OCI-LY3 (cell line): ENCODE measurements around the gene MCCC2.
"Not testable (repeated sequence)": the region's sequence is repeated elsewhere in the genome, so short reads cannot be mapped to it uniquely, and the experiment has no call there.

ENCODE experiments used
- H2AFZ ChIP-seq: fragments of 200-600, 300-600 bp; shearing (Covaris generic); 2 replicates; pipeline ENCODE4 v1.6.0; 2014; ENCODE audit warnings: antibody characterized with exemption, low read depth, low read length
- H3K27ac ChIP-seq: fragments of 200-600, 300-600 bp; sonication (generic); 2 replicates; pipeline ENCODE4 v1.5.1; 2014; ENCODE audit warnings: mild to moderate bottlenecking, low read length, moderate library complexity, mixed read lengths
- H3K27me3 ChIP-seq: fragments of 200-600, 300-600 bp; sonication (generic); 2 replicates; pipeline ENCODE4 v1.6.1; 2014; ENCODE audit warnings: low read depth, low read length, mixed read lengths
- H3K36me3 ChIP-seq: fragments of 200-600, 300-600 bp; sonication (generic); replicated peaks from 2 replicates; pipeline ENCODE3; 2014; ENCODE audit warnings: low read depth, low read length, mixed read lengths
- H3K4me1 ChIP-seq: fragments of 300-600, 200-600 bp; sonication (generic); 2 replicates; pipeline ENCODE4 v1.6.1; 2014; ENCODE audit warnings: low read length, mixed read lengths
- H3K4me2 ChIP-seq: fragments of 200-600, 300-600 bp; sonication (generic); 2 replicates; pipeline ENCODE4 v1.6.1; 2014; ENCODE audit warnings: low read length, mixed read lengths
- H3K4me3 ChIP-seq: fragments of 300-600, 200-600 bp; sonication (generic); 2 replicates; pipeline ENCODE4 v1.5.1; 2014; ENCODE audit warnings: antibody characterized with exemption, mild to moderate bottlenecking, low read length, moderate library complexity
- H3K79me2 ChIP-seq: fragments of 300-600, 200-600 bp; shearing (Covaris generic); 2 replicates; pipeline ENCODE4 v1.6.1; 2014; ENCODE audit warnings: mild to moderate bottlenecking, low read length, mixed read lengths
- H3K9ac ChIP-seq: fragments of 300-600, 200-600 bp; shearing (Covaris generic); 2 replicates; pipeline ENCODE4 v1.6.0; 2014; ENCODE audit warnings: mild to moderate bottlenecking, low read length, moderate library complexity
- H3K9me3 ChIP-seq: fragments of 200-600, 300-600 bp; shearing (Covaris generic); 2 replicates; pipeline ENCODE4 v1.6.1; 2014; ENCODE audit warnings: low read length, mixed read lengths; ENCODE audit not compliant: insufficient read depth
- H4K20me1 ChIP-seq: fragments of 200-600, 300-600 bp; sonication (generic); 2 replicates; pipeline ENCODE4 v1.6.1; 2016; ENCODE audit warnings: low read length, mixed read lengths; ENCODE audit not compliant: insufficient read depth
- CTCF ChIP-seq: fragments of 200-600, 300-600 bp; sonication (generic); IDR thresholded peaks from 2 replicates; pipeline ENCODE4 v1.5.1; 2014; ENCODE audit warnings: antibody characterized with exemption, low read length, low read depth
- EZH2phosphoT487 ChIP-seq: fragments of 200-600 bp; shearing (Covaris generic); IDR thresholded peaks from 2 replicates; pipeline ENCODE4 v1.6.1; 2018; ENCODE audit warnings: antibody characterized with exemption, mixed run types, low read depth

MCCC2 gene

GRCh38 chr5:71586941-71587765 lies at the start of gene MCCC2:
Gene MCCC2, plus strand, starts transcription at chr5:71587340. Its CDS starts 86 bp downstream, at chr5:71587426.
- TF ChIP-seq CTCF: no peak
- no peak for TF ChIP-seq EZH2phosphoT487

GRCh38 chr5:71537687-71538086 lies 49.5 kb upstream of the MCCC2 start:
- H3K4me3 ChIP-seq: no peak overlapping the region
- H3K27me3 ChIP-seq: no peaks in the 10 kb centered on the region
- peaks cover 19% of the 10 kb centered on the region for H3K36me3 ChIP-seq
- no peak overlapping the region for H2AFZ ChIP-seq
- no peaks in the 10 kb centered on the region for H3K79me2 ChIP-seq
- H3K4me1 ChIP-seq: peaks cover 18% of the 10 kb centered on the region
- no peaks in the 10 kb centered on the region for H4K20me1 ChIP-seq
- no peak for TF ChIP-seq CTCF
- no peak for TF ChIP-seq EZH2phosphoT487
- no peaks in the 10 kb centered on the region for H3K9me3 ChIP-seq
- no peak overlapping the region for H3K4me2 ChIP-seq
- H3K9ac ChIP-seq: no peak overlapping the region
- no peak overlapping the region for H3K27ac ChIP-seq

More at GRCh38 chr5:71586941-71587765, at the start of gene MCCC2:
- H2AFZ ChIP-seq: 0 out of 2 replicates have a peak within 1 kb of the TSS, but pooled peaks have one; percentile 55
- peak within 1 kb of the TSS; percentile 77 for H3K27ac ChIP-seq
- H3K36me3 ChIP-seq: peaks cover 9% of the 10 kb centered on the region
- peaks cover 50% of the 10 kb centered on the region for H3K79me2 ChIP-seq
- H3K9ac ChIP-seq: peak within 1 kb of the TSS; percentile 97
- no peaks in the 10 kb centered on the region for H3K9me3 ChIP-seq
- H3K4me3 ChIP-seq: peak within 1 kb of the TSS; percentile 96
- peaks cover 4% of the 10 kb centered on the region; the same call in 1 of the 2 replicates for H4K20me1 ChIP-seq
- H3K4me1 ChIP-seq: peaks cover 27% of the 10 kb centered on the region
- H3K4me2 ChIP-seq: peak within 1 kb of the TSS; percentile 82
- no peaks in the 10 kb centered on the region for H3K27me3 ChIP-seq

- not testable (repeated sequence) for H3K27me3 ChIP-seq, H2AFZ ChIP-seq, H3K4me1 ChIP-seq, H3K4me2 ChIP-seq, H4K20me1 ChIP-seq, H3K9ac ChIP-seq, H3K9me3 ChIP-seq, H3K27ac ChIP-seq, H3K4me3 ChIP-seq, H3K79me2 ChIP-seq
- peaks cover 22% of the 10 kb centered on the region for H3K36me3 ChIP-seq
These were observed 36.3 kb upstream of the MCCC2 start for GRCh38 chr5:71550885-71551284.

GRCh38 chr5:71551582-71551981 lies 35.6 kb upstream of the MCCC2 start:
- not testable (repeated sequence) for H3K4me3 ChIP-seq, H3K4me1 ChIP-seq, H3K79me2 ChIP-seq, H3K9ac ChIP-seq, H4K20me1 ChIP-seq, H2AFZ ChIP-seq, H3K27me3 ChIP-seq, H3K4me2 ChIP-seq, H3K27ac ChIP-seq, H3K9me3 ChIP-seq
- peaks cover 23% of the 10 kb centered on the region for H3K36me3 ChIP-seq

- H3K36me3 ChIP-seq: peaks cover 25% of the 10 kb centered on the region
These were observed 35.0 kb upstream of the MCCC2 start for GRCh38 chr5:71552026-71552749.

More at GRCh38 chr5:71552026-71552749, 35.0 kb upstream of the MCCC2 start:
- H4K20me1 ChIP-seq, H3K4me3 ChIP-seq, H3K27me3 ChIP-seq, H3K79me2 ChIP-seq, H3K9ac ChIP-seq, H3K4me1 ChIP-seq, H2AFZ ChIP-seq, H3K4me2 ChIP-seq, H3K9me3 ChIP-seq, H3K27ac ChIP-seq: not testable (repeated sequence)
